ENCODE data around the gene BCL2L11.

GRCh38 chr2:111186933-111187332 is 66.2 kb downstream of the BCL2L11 start:
- TF ChIP-seq CTCF (IDR thresholded peaks at IDR 0.05): no peak
- no peak for TF ChIP-seq POLR2A (IDR thresholded peaks at IDR 0.05)

Data from heart left ventricle (tissue), 13 donors.